H1 (cell line): ENCODE measurements around the gene BGLAP. TPM values are rescaled to one million over a fixed set of nuclear protein-coding genes. Genes with fewer than 3 reads are reported as not detected.

Experiments used
- CTCF ChIA-PET: fragments of 300-600 bp; sonication (Branson Sonifier 250); formaldehyde crosslinking; loops from one replicate; lab custom pipeline; 2021; ENCODE audit not compliant: partially characterized antibody; lab: Charles Lee
- POLR2A ChIA-PET: fragments of 300-600 bp; sonication (Branson Sonifier 250); formaldehyde crosslinking; loops from one replicate; lab custom pipeline; 2021; ENCODE audit warnings: inconsistent platforms; ENCODE audit not compliant: partially characterized antibody; lab: Charles Lee
- DNase-seq, 2 experiments: peaks; one replicate each; pipeline versions ENCODE4 v3.0.0 to v3.0.0-alpha.2; 2010 to 2022; ENCODE audit warnings: low spot score in 2 of 2, low read depth in 1 of 2, mixed read lengths in 1 of 2
- FAIRE-seq: peaks from 2 replicates; lab custom pipeline; 2011; peaks lifted over from hg19 to GRCh38; lab: Jason Lieb, UNC
- H2AFZ ChIP-seq: 2 replicates; pipeline ENCODE4 v1.8.1; 2012; ENCODE audit warnings: low read length, inconsistent platforms
- H2AK5ac ChIP-seq: 2 replicates; pipeline ENCODE4 v1.6.1; 2013; ENCODE audit warnings: low read depth, low read length
- H2BK120ac ChIP-seq: replicated peaks from 2 replicates; pipeline ENCODE3; 2013; ENCODE audit warnings: low read depth, low read length, inconsistent platforms
- H2BK12ac ChIP-seq: 2 replicates; pipeline ENCODE4 v1.6.1; 2013; ENCODE audit warnings: low read depth, low read length
- H2BK15ac ChIP-seq: 2 replicates; pipeline ENCODE4 v1.6.1; 2013; ENCODE audit warnings: low read length
- H2BK20ac ChIP-seq: 2 replicates; pipeline ENCODE4 v1.6.1; 2013; ENCODE audit warnings: low read length
- H2BK5ac ChIP-seq: 2 replicates; pipeline ENCODE4 v1.6.1; 2013; ENCODE audit warnings: low read depth, low read length
- H3K14ac ChIP-seq: 2 replicates; pipeline ENCODE4 v1.6.1; 2013; ENCODE audit warnings: inconsistent platforms; ENCODE audit not compliant: insufficient read length
- H3K18ac ChIP-seq: 2 replicates; pipeline ENCODE4 v1.6.1; 2013; ENCODE audit warnings: low read length; ENCODE audit errors: extremely low read depth
- H3K23ac ChIP-seq: 2 replicates; pipeline ENCODE4 v1.6.1; 2013; ENCODE audit warnings: inconsistent platforms; ENCODE audit not compliant: insufficient read length
- H3K23me2 ChIP-seq: 2 replicates; pipeline ENCODE4 v1.6.1; 2013; ENCODE audit warnings: low read depth, low read length
- H3K27ac ChIP-seq: 2 replicates; pipeline ENCODE4 v1.6.1; 2011; ENCODE audit warnings: low read depth, low read length, inconsistent platforms
- H3K27me3 ChIP-seq, 4 experiments: replicated peaks in 1 of 4; 1 replicate in 1 of 4; 2 replicates in 3 of 4; pipeline versions ENCODE4 v1.6.1 to v1.8.1; 2011 to 2013; ENCODE audit warnings: low read length in 3 of 4, mild to moderate bottlenecking in 3 of 4, inconsistent platforms in 2 of 4, mixed read lengths in 2 of 4, moderate library complexity in 1 of 4; ENCODE audit not compliant: control insufficient read depth in 3 of 4, insufficient read depth in 3 of 4; ENCODE audit errors: extremely low read depth in 1 of 4
- H3K36me3 ChIP-seq, 4 experiments: 2 replicates each; pipeline versions ENCODE4 v1.6.1 to v1.8.1; 2011 to 2013; ENCODE audit warnings: mild to moderate bottlenecking in 4 of 4, low read length in 3 of 4, moderate library complexity in 2 of 4, control low read depth in 1 of 4, inconsistent platforms in 1 of 4; ENCODE audit not compliant: insufficient read depth in 4 of 4, control insufficient read depth in 2 of 4
- H3K4ac ChIP-seq: replicated peaks from 2 replicates; pipeline ENCODE3; 2013; ENCODE audit warnings: low read length, low read depth, mixed read lengths, inconsistent platforms; ENCODE audit not compliant: insufficient read length
- H3K4me1 ChIP-seq, 4 experiments: replicated peaks in 1 of 4; 1 replicate in 1 of 4; 2 replicates in 3 of 4; pipeline versions ENCODE4 v1.6.1 to v1.8.1; 2011 to 2013; ENCODE audit warnings: low read length in 3 of 4, inconsistent platforms in 2 of 4, mixed read lengths in 1 of 4; ENCODE audit not compliant: insufficient read depth in 4 of 4, control insufficient read depth in 3 of 4
- H3K4me2 ChIP-seq, 2 experiments: 2 replicates each; pipeline versions ENCODE4 v1.6.1 to v1.8.1; 2011 to 2013; ENCODE audit warnings: low read depth in 2 of 2, low read length in 2 of 2, control low read depth in 1 of 2, inconsistent platforms in 1 of 2, mild to moderate bottlenecking in 1 of 2; ENCODE audit not compliant: insufficient read depth in 1 of 2
- H3K4me3 ChIP-seq, 4 experiments: fragments of 200-600, 300-600 bp in 1 of 4; sonication (generic), shearing (Covaris generic), sonication (Bioruptor Twin) in 1 of 4; 2 replicates each; pipeline versions ENCODE4 v1.5.1 to v1.8.1; 2011 to 2016; ENCODE audit warnings: low read length in 4 of 4, low read depth in 3 of 4, control low read depth in 2 of 4, inconsistent platforms in 2 of 4, mild to moderate bottlenecking in 2 of 4, mixed read lengths in 1 of 4, moderate library complexity in 1 of 4; ENCODE audit not compliant: insufficient read depth in 2 of 4; ENCODE audit errors: extremely low read depth in 1 of 4
- H3K56ac ChIP-seq: replicated peaks from 2 replicates; pipeline ENCODE3; 2013; ENCODE audit warnings: low read depth, mild to moderate bottlenecking, mixed read lengths, low read length, inconsistent platforms; ENCODE audit not compliant: insufficient read length
- H3K79me1 ChIP-seq: 2 replicates; pipeline ENCODE4 v1.6.1; 2013; ENCODE audit warnings: low read depth, low read length, control low read depth
- H3K79me2 ChIP-seq, 2 experiments: 2 replicates each; pipeline versions ENCODE4 v1.6.1 to v1.8.1; 2012 to 2013; ENCODE audit warnings: low read length in 2 of 2, mild to moderate bottlenecking in 2 of 2, inconsistent platforms in 1 of 2; ENCODE audit not compliant: insufficient read depth in 2 of 2, control insufficient read depth in 1 of 2
- H3K9ac ChIP-seq, 4 experiments: replicated peaks in 1 of 4; 1 replicate in 1 of 4; 2 replicates in 3 of 4; pipeline versions ENCODE4 v1.6.1 to v1.8.1; 2011 to 2013; ENCODE audit warnings: low read depth in 3 of 4, low read length in 3 of 4, control low read depth in 2 of 4, mild to moderate bottlenecking in 2 of 4, moderate library complexity in 2 of 4, inconsistent platforms in 1 of 4; ENCODE audit errors: extremely low read depth in 1 of 4
- H3K9me3 ChIP-seq, 2 experiments: 2 replicates each; pipeline versions ENCODE4 v1.6.1 to v1.8.1; 2012 to 2013; ENCODE audit warnings: mild to moderate bottlenecking in 2 of 2, moderate library complexity in 2 of 2, control low read depth in 1 of 2, inconsistent platforms in 1 of 2, low read depth in 1 of 2, low read length in 1 of 2, mixed read lengths in 1 of 2; ENCODE audit not compliant: insufficient read depth in 2 of 2
- H4K20me1 ChIP-seq, 2 experiments: replicated peaks in 1 of 2; 2 replicates each; pipeline versions ENCODE3 to v1.8.1; 2011 to 2013; ENCODE audit warnings: inconsistent platforms in 2 of 2, low read length in 2 of 2, mild to moderate bottlenecking in 1 of 2; ENCODE audit not compliant: insufficient read depth in 2 of 2, control insufficient read depth in 1 of 2
- H4K5ac ChIP-seq: 2 replicates; pipeline ENCODE4 v1.6.1; 2013; ENCODE audit warnings: low read length, low read depth, mixed read lengths, inconsistent platforms; ENCODE audit not compliant: insufficient read length
- H4K8ac ChIP-seq: 2 replicates; pipeline ENCODE4 v1.8.0; 2013; ENCODE audit warnings: mild to moderate bottlenecking, moderate library complexity, low read length, inconsistent platforms; ENCODE audit not compliant: insufficient read depth; ENCODE audit errors: extremely low read depth
- H4K91ac ChIP-seq: replicated peaks from 2 replicates; pipeline ENCODE3; 2013; ENCODE audit warnings: low read length, mixed read lengths, inconsistent platforms; ENCODE audit not compliant: insufficient read length
- CBX8 ChIP-seq: fragments of 300-800, 300-1000 bp; sonication (generic); IDR thresholded peaks from 2 replicates; pipeline ENCODE4 v1.7.1; 2016; ENCODE audit warnings: low read depth, low read length, borderline replicate concordance
- GTF2F1 ChIP-seq: IDR thresholded peaks from 2 replicates; pipeline ENCODE4 v1.6.1; 2012; ENCODE audit warnings: low read depth, low read length, improper control_type of control experiment, borderline replicate concordance
- HDAC6 ChIP-seq: IDR thresholded peaks from one replicate; pipeline ENCODE4 v1.7.1; 2012; ENCODE audit warnings: low read depth, mild to moderate bottlenecking, inconsistent platforms, low read length, moderate library complexity
- KDM4A ChIP-seq: IDR thresholded peaks from one replicate; pipeline ENCODE4 v1.7.1; 2012; ENCODE audit warnings: low read depth, mild to moderate bottlenecking, moderate library complexity, low read length, inconsistent platforms; ENCODE audit not compliant: severe bottlenecking
- NANOG ChIP-seq: IDR thresholded peaks from 2 replicates; pipeline ENCODE4 v1.6.1; 2011; ENCODE audit warnings: low read length, low read depth, mild to moderate bottlenecking, inconsistent platforms; ENCODE audit not compliant: insufficient read depth, poor library complexity, severe bottlenecking
- POLR2AphosphoS5 ChIP-seq: IDR thresholded peaks from 2 replicates; pipeline ENCODE4 v1.6.1; 2011; ENCODE audit warnings: low read depth, low read length
- SAP30 ChIP-seq: fragments of 300-600 bp; sonication (generic); IDR thresholded peaks from 2 replicates; pipeline ENCODE4 v1.7.1; 2012; ENCODE audit warnings: low read length, moderate library complexity, mild to moderate bottlenecking, inconsistent platforms; ENCODE audit not compliant: insufficient read depth, insufficient replicate concordance
- SIRT6 ChIP-seq: IDR thresholded peaks from one replicate; pipeline ENCODE4 v1.7.1; 2012; ENCODE audit warnings: low read length, inconsistent platforms
- SIX5 ChIP-seq: IDR thresholded peaks from 2 replicates; pipeline ENCODE4 v1.6.1; 2011; ENCODE audit warnings: mild to moderate bottlenecking, low read depth, low read length
- SP2 ChIP-seq: IDR thresholded peaks from 2 replicates; pipeline ENCODE4 v1.6.1; 2012; ENCODE audit warnings: mild to moderate bottlenecking, low read length, inconsistent platforms
- YY1 ChIP-seq: IDR thresholded peaks from 2 replicates; pipeline ENCODE4 v1.6.1; 2011; ENCODE audit warnings: low read depth, mild to moderate bottlenecking, low read length
- ZNF274 ChIP-seq: IDR thresholded peaks from 2 replicates; pipeline ENCODE4 v1.7.0; 2012; ENCODE audit warnings: low read length, borderline replicate concordance; ENCODE audit errors: extremely low read depth
- WGBS, 2 experiments: shearing (Covaris generic) in 1 of 2; methylation state at CpG; one replicate each; pipeline versions ENCODE4 v1.1.6 to v1.1.7; 2013 to 2015; ENCODE audit warnings: low lambda C conversion rate in 2 of 2, mixed read lengths in 2 of 2, inconsistent platforms in 1 of 2, low coverage in 1 of 2, missing lambda C conversion rate in 1 of 2; ENCODE audit not compliant: insufficient replicate concordance in 2 of 2, insufficient coverage in 1 of 2, insufficient read length in 1 of 2; ENCODE audit errors: extremely low coverage in 1 of 2, missing lambda C conversion rate in 1 of 2; 5-methylcytosine and 5-hydroxymethylcytosine counted together
- polyA plus RNA-seq, 7 experiments: library from polyadenylated mRNA; depleted of rRNA in 3 of 7; stranded (reverse) in 5 of 7; unstranded in 2 of 7; fragments of >200 nt in 5 of 7; fragments of 200-250 nt in 2 of 7; gene quantifications; 1 replicate in 5 of 7; 2 replicates in 1 of 7; 4 replicates in 1 of 7; pipeline versions ENCODE4 v1.2.1 to v1.2.3, GENCODE V29; 2011 to 2013; ENCODE audit warnings: missing spikeins in 2 of 7, mixed read lengths in 2 of 7
- total RNA-seq: library from RNA; stranded (reverse); fragmentation: NEBNext Ultra II Directional; extraction: Animal tissue kit (Norgen Biotek cat#: 25700); gene quantifications from 2 replicates; pipeline ENCODE4 v1.2.1, GENCODE V29; 2021

Gene BGLAP
- total and polyA plus RNA-seq, 2 of the 8 experiments (the other 6 are each of a cell fraction or from before 2014, with no cell fraction given): 1.2 to 1.5 TPM

- Histone ChIP-seq H2AK5ac (no peak overlapping the region), H3K4ac (no peak overlapping the region), H2BK5ac (peak overlapping the region; percentile 93; the same call in 1 of the 2 replicates), H3K9me3 (no peaks in the 10 kb centered on the region), H3K14ac (no peak overlapping the region), H4K8ac (peak overlapping the region; percentile 19; the same call in 1 of the 2 replicates), H3K56ac (peak overlapping the region; percentile 85), H2BK12ac (no peak overlapping the region), H4K91ac (peak overlapping the region; percentile 10), H3K9ac (peak overlapping the region; percentile 91 to 97 (median 94)), H4K5ac (peak overlapping the region; percentile 65), H3K4me2 (peak overlapping the region; percentile 91 to 92), H3K27ac (peak overlapping the region; percentile 90), H3K23ac (no peak overlapping the region), H2BK120ac (no peak overlapping the region), H2BK20ac (no peak overlapping the region), H3K79me2 (peaks cover 23 to 37% of the 10 kb centered on the region in 2 experiments), H3K79me1 (peaks cover 10% of the 10 kb centered on the region), H3K27me3 (no peaks in the 10 kb centered on the region), H2AFZ (no peak overlapping the region), H3K18ac (no peak overlapping the region), H3K4me1 (peaks cover 0 to 10% (median 3%) of the 10 kb centered on the region in 4 experiments; a peak in 2 of 7 replicates), H3K23me2 (peaks cover 13% of the 10 kb centered on the region), H2BK15ac (no peak overlapping the region), H4K20me1 (peaks cover 3 to 19% of the 10 kb centered on the region in 2 experiments), H3K4me3 (peak overlapping the region; percentile 74 to 93 (median 85)), H3K36me3 (peaks cover 14 to 26% (median 23%) of the 10 kb centered on the region in 4 experiments; a peak in 7 of 8 replicates)
- CTCF ChIA-PET: interaction anchor here (0.6 to 5.3 kb wide), 15 partner anchors 11 to 164 kb away, joined by 3 to 25 read pairs (median 4); no protein-coding TSS in a partner anchor
- DNase-seq (no peak), FAIRE-seq (no peak)
- POLR2A ChIA-PET: interaction anchor here (0.6 to 17.4 kb wide), 30 partner anchors 9 to 369 kb away, joined by 3 to 221 read pairs (median 4); partner anchors contain the start of genes BGLAP, CCT3, GLMP and PAQR6
- WGBS, 2 experiments: 16% methylated on average over 17 of the region's 22 CpGs; no CpG with 5 or more reads in 1 of the 2 experiments
- no peak for TF ChIP-seq YY1
- no peak for TF ChIP-seq GTF2F1
- TF ChIP-seq HDAC6: no peak
- TF ChIP-seq SP2: no peak
- TF ChIP-seq SAP30: peak; percentile 79
- TF ChIP-seq NANOG: no peak
- TF ChIP-seq CBX8: no peak
- TF ChIP-seq POLR2AphosphoS5: no peak
- no peak for TF ChIP-seq SIRT6
- TF ChIP-seq SIX5: no peak
- no peak for TF ChIP-seq ZNF274
- no peak for TF ChIP-seq KDM4A
Measured at GRCh38 chr1:156281693-156282478, 39.9 kb downstream of the BGLAP start.
